ENCODE measurements around the gene TANC1.

The TANC1 gene

DNA sequence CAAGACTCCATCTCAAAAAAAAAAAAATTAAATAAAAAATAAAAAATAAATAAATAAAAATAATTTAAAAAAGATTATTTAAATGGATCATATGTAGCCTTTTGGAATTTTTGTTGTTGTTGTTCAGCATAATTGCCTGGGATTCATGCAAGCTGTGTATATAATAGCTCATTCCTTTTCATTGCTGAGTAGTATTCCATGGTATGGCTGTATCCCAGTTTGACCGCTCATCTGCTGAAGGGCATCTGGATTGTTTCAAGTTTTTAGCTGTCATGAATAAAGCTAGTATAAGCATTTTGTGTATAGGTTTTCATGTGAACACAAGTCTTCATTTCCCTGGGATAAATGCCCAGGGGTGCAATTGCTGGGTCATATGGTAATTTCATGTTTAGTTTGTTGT lies 6.4 kb upstream of the TANC1 start:
- no peak for DNase-seq (ENCODE audit: low read depth)

GRCh38 chr2:158963071-158963470 lies 5.4 kb upstream of the TANC1 start:
- DNase-seq (ENCODE audit: low read depth): no peak

DNA sequence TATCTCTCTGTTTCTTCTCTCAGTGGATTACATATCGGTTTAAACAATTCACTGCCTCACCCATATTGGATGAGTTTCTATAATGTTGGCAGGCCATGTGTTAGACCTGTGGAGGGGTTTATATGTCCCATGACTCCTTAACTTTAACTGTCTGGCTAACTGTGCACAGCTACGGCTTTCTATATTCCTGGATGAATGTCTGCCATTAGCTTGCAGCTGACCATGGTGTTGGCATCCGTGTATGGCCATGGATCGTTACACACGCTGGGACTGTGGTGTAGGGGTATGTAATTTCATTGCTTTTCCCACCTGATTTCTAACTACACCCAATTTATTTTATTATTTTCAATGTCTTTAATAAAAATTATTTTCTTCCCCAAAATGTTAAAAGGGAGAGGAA lies 3.3 kb upstream of the TANC1 start:
- no peak for DNase-seq (ENCODE audit: low read depth)

GRCh38 chr2:158965641-158966040 lies 2.8 kb upstream of the TANC1 start:
- DNase-seq (ENCODE audit: low read depth): no peak

GRCh38 chr2:158966312-158966711 lies 2.1 kb upstream of the TANC1 start:
- DNase-seq (ENCODE audit: low read depth): no peak

DNA sequence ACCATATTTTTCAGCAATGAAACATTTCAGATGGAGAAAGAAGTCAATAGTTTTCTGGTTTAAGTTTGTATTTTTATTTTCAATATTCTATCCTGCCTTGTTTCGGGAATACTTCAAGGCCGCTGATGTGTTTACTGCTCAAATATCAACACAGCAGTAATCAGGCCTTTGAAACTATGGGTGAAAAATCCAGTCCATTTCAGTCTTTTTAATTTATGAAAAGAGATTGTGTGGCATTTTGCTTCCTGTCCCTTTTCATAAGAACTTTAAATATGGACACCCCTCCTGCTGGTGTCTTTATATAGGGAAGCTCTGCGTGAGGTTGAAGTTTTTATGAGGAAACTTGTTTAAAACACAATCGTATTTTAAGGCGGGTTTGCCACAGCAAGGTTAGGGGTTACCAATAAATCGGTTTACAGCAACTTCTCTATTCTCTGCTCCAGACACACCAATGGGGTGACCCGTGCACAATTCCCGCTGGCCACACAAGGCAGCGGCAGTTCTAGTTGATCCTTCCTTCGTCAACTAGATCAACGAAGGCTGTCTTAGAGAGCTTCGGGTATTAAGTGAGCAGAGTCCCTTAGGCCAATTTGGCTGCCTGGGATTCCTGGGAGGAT lies 1.2 kb upstream of the TANC1 start:
- no peak for DNase-seq (ENCODE audit: low read depth)

DNA sequence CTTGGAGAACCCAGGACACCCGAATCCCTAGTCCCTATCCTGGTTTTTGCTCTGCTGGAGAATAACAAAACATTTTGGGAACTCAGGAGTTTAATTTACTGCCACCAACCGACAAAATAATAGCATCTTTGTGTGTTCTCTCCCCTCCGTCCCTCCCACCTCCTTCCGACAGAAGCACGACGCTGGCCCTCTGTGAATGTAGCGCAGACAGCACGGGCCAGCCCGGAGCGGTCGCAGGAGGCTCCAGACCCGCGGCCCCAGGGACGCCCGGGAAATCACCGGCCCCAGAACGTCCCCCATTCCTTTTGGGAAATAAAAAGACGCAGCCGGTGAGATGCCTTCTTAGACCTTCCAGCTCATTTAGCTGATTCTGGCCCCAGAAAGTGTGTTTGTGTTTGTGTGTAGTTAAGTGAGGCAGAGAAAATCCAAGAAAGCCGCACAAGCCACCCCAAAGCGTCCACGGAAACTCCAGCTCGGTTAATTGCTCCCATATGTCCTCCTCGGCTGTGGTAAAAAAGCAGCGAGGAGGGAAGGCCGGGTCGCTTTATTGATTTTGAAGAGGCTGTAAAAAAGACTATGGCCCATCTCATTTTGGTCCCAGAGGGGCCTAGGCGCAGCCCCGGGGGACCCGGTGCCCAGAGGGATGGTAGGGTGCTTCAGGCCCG lies 577 bp upstream of the TANC1 start:
- no peak for DNase-seq (ENCODE audit: low read depth)

GRCh38 chr2:158969162-158969714 lies 798 bp downstream of the TANC1 start:
- no peak for DNase-seq (ENCODE audit: low read depth)

- no peak for DNase-seq (ENCODE audit: low read depth)
Observed at GRCh38 chr2:158969715-158970240, 1.3 kb downstream of the TANC1 start.

DNA sequence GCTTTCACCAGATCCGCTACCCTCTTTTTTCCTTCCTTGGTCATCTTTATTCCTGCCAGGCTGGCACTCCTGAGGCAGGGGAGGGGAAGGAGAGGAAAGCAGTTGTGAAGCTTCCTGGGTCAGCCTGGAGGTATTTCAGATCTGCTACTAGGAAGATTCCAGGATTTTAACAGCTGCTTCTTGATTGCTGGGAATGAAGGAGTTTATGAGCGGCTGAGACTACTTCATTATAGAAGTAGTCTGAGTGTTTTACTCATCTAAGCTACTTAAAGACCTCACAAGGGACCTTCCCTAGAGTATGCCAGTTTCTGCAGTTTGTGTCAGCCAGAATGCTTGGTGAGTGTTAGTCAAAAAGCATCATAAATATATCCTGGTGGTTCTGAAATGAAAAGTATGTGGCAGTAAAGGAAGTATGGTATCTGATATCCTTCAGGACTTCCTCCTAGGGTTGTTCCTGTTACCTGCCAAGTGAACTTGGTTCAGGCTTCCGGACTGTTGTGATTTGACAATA lies 1.9 kb downstream of the TANC1 start:
- DNase-seq (ENCODE audit: low read depth): no peak

- no peak for DNase-seq (ENCODE audit: low read depth)
Observed at GRCh38 chr2:158973116-158973956, 4.9 kb downstream of the TANC1 start.

DNA sequence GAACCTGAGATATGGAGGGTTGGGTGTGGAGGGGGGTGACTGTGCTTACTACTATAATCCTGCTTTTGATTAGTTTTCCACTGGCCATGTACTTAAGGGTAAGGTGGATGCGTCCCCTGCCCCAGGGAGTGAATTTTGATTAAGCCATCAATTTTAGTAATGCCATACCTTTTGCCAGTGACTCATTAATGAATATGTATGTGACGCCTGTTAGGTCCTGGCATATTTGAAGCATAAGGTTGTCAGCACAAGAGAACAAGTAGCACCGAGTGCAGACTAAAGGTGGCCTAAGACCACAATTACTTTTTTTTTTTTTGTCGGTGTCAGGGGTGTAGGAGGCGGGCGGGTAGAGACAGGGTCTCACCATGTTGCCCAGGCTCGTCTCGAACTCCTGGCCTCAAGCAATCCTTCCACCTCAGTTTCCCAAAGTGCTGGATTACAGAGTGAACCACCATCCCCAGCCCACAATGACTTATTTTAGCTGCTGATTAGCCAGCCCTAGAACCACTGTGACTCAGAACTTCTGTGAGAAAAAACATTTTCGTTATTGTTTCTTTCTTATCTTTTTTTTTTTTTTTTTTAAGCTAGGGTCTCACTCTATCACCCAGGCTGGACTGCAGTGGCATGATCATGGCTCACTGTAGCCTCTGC lies 7.0 kb downstream of the TANC1 start:
- DNase-seq (ENCODE audit: low read depth): no peak

GRCh38 chr2:158979772-158980171 lies 11.3 kb downstream of the TANC1 start:
- no peak for DNase-seq (ENCODE audit: low read depth)

DNA sequence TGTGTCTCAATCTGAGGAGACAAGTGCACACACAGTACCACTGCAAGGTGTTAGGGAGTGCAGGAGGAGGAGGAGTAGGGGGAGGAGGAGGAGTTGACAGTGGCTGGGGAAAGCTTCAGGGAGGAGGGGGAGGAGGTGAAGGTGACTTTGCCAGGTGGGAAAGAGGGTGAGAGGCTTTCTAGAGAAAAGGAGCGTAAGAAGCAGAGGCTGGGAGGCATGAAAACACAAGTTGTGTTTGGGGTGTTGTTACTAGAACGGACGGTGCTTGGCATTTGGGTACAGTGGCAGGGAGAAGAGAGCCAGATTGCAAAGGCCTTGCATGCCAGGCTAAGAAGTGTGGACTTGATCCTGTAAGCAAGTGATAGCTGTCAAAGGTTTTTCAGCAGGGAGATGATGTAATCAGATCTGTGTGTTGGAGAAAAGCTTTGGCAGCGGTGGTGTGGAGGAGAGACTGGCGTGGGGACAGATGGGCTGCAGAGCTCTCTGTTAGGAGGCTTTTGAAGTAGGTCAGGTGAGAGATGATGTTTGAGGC lies 16.2 kb downstream of the TANC1 start:
- DNase-seq (ENCODE audit: low read depth): no peak

DNA sequence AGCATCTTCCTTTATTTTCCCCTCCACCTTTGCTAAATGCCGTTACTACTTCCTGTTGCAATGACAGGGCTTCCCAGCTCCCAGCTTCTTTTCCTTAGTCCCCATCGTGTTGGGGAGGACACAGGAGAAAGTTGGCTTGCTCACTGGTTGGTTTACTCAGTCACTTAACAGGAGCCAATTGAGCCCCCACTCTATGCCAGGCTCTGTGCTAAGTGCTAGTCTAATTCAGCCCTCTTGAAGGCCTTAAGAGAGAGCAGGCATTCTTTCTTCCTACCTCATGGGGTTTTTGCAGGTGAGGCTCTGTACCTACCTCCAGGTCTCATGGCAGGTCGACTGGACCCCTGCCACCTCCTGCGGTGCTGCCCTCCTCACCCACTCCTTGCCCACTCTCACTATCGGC lies 20.1 kb downstream of the TANC1 start:
- DNase-seq (ENCODE audit: low read depth): no peak

GRCh38 chr2:158989165-158989564 lies 20.7 kb downstream of the TANC1 start:
- no peak for DNase-seq (ENCODE audit: low read depth)

- no peak for DNase-seq (ENCODE audit: low read depth)
Observed at GRCh38 chr2:158990397-158991214, 22.2 kb downstream of the TANC1 start.

DNA sequence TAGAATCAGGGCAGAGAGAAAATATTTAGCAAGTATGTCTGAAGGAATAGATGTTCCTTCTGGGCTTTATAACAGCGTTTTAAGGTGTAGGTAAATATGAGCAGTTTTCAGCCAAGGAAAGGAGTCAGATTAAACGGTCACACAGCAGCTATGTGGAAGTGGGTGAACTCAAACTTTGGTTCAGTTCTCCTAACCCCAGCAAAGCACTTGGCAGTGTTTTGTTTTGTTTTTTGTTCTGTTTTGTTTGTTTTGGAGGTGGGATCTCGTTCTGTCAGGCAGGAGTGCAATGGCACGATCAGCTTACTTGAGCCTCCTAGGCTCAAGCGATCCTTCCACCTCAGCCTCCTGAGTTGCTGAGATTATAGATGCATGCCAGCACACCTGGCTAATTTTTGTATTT lies 24.6 kb downstream of the TANC1 start:
- no peak for DNase-seq (ENCODE audit: low read depth)

GRCh38 chr2:158993721-158994587 lies 25.5 kb downstream of the TANC1 start:
- DNase-seq (ENCODE audit: low read depth): no peak

All from activated T-cell treated with anti-CD3 and anti-CD28 coated beads for 24 hours (primary cell).